Hair follicle dermal papilla cell (primary cell): ENCODE measurements around the gene ISCU. TPM values are rescaled to one million over a fixed set of nuclear protein-coding genes. Genes with fewer than 3 reads are reported as not detected.

Experiments used
- total RNA-seq: library from RNA; depleted of rRNA; stranded (reverse); fragments of >200 nt; gene quantifications from 2 replicates; pipeline ENCODE4 v1.2.3, GENCODE V29; 2012

ISCU gene
- total RNA-seq = 77.4 and 95.1 TPM in 2 replicates

DNA sequence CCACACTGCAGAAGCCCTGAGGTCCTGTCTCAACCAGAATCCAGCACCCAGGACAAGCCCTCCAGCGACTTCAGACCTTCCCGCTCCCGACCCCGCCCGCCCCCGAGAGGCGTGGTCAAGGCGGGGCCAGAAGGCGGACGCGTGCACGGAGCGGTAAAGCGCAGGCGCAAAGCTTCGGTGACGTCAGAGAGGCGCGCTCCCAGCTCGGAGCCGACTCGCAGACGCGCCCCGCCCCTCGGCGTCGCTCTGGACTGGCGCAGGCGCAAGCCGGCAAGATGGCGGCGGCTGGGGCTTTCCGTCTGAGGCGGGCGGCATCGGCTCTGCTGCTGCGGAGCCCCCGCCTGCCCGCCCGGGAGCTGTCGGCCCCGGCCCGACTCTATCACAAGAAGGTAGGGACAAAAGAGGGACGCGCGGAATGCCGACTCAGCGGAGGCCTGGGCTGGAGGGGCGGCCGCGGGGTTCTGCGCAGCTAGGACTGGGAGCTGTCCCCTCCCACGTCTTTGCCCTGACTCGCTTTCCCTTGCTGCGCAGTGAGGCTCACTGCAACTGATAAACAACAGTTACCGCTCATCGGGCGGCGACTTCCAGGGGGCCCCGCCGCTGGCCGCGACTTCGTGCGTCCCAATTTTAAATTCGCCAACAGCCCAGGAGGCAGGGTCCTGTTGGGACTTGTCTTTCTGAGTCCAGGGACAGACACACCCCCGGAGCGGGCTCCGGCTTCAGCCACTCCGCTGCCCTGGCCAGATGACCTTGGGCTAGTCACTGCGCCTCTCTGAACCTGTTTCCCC lies at the start of gene ISCU:
Gene ISCU, plus strand, starts transcription at position 249 of the 788 bp plus-strand sequence. Its CDS starts 27 bp downstream, at position 276.

GRCh38 chr12:108514973-108515814 lies 47.2 kb upstream of the ISCU start, which contains the start of gene FICD:
FICD (plus strand) TSS chr12:108515277; CDS start chr12:108516973, 1,696 bp downstream.

DNA sequence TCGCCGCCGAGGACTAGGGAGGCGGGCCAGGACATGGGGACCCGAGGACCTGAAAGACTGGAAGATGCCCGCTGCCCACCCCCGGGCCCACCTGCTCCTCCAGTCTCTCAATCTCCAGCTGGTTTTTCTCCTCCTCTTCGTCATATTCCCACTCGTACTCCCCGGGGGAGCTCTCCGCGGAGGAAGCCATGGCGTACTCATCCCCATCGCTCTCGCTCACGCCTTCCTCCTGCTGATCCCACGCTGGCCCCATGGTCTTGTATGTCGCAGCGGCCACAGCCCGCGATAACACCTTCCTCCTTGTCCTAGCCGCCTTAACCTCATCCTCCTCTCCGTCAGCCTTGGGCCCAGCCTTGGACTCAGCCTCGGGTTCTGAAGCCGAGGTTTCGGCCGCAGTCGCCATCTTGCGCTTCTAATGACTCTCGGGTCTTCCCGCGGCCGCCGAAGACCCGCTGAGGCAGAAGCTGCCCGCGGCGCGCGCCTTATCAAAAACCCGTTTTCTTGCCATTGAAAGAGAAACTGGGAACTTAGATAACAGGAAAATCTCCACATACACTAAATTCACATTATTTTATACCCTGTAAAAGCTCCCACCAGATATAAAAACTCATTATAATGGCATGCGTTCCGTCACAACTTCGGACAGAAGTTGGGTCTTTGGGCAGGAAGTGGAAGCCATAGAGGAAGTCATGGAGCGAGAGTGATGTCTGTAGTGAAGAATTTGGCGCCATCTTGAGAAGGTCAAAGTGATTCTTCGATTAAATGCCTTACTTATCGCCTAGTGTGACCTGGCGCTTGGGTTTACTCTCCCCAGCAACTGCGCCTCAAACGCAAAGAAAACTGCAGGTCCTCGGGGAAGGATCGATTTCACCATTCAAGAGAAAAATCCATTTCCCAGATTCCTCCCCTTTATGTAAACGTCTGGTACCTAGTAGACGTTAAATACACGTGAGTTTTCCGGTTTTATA lies 1.4 kb upstream of the ISCU start, which contains the start of gene SART3:
Gene SART3, minus strand, starts transcription at position 422 of the 968 bp plus-strand sequence. Its CDS starts 19 bp downstream, at position 403.

GRCh38 chr12:108597559-108598471 lies 35.4 kb downstream of the ISCU start, which contains the start of gene TMEM119:
TMEM119 (minus strand) TSS chr12:108598084; CDS start chr12:108592383, 5,701 bp downstream.

Other genes with a start within 250 kb of the ISCU start
- gene CMKLR1, start 223.3 kb upstream of the ISCU start, total RNA-seq = 17.4 and 19.6 TPM in 2 replicates
- 8.3 and 9.2 TPM in 2 replicates for gene FICD, start 47.3 kb upstream of the ISCU start, total RNA-seq
- 50.9 and 59.9 TPM in 2 replicates for gene SART3, start 1.4 kb upstream of the ISCU start, total RNA-seq
- gene TMEM119, start 35.5 kb downstream of the ISCU start, total RNA-seq = 904 and 1,008 TPM in 2 replicates
- 4.0 and 4.2 TPM in 2 replicates for gene SELPLG, start 71.3 kb downstream of the ISCU start, total RNA-seq
- 279 and 283 TPM in 2 replicates for gene CORO1C, start 168.9 kb downstream of the ISCU start, total RNA-seq